IMR-90 (cell line): ENCODE results near the gene SLC35B2. TPM values are rescaled to one million over a fixed set of nuclear protein-coding genes. Genes with fewer than 3 reads are reported as not detected.

Experiments
- ATAC-seq: fragments of 200-7000 bp; cut with Tn5 transposase; 2 replicates; pipeline ENCODE4 v1.9.1; 2020; ENCODE audit warnings: low read depth, mild to moderate bottlenecking, moderate library complexity
- BruUV-seq: library from RNA; stranded (reverse); fragments of 400-500 nt; replicated peaks from 2 replicates; lab custom pipeline; 2021; lab: Mats Ljungman, UMichigan
- CTCF ChIA-PET: fragments of 300-600 bp; formaldehyde crosslinking; extraction: SDS; loops from one replicate; lab custom pipeline; 2021; ENCODE audit warnings: antibody characterized with exemption; lab: Yijun Ruan, JAX
- POLR2A ChIA-PET: fragments of 300-600 bp; sonication (Branson Sonifier 250); formaldehyde crosslinking; loops from one replicate; lab custom pipeline; 2022; ENCODE audit warnings: antibody characterized with exemption; ENCODE audit not compliant: unreplicated experiment; lab: Charles Lee
- DNase-seq: peaks from one replicate; pipeline ENCODE4 v3.0.0; 2013
- H2AFZ ChIP-seq: replicated peaks from 2 replicates; pipeline ENCODE3; 2013; ENCODE audit warnings: low read length, mild to moderate bottlenecking; ENCODE audit not compliant: poor library complexity
- H2AK5ac ChIP-seq: 2 replicates; pipeline ENCODE4 v1.6.1; 2013; ENCODE audit warnings: low read depth, low read length, inconsistent platforms
- H2AK9ac ChIP-seq: replicated peaks from 2 replicates; pipeline ENCODE3; 2013; ENCODE audit warnings: mild to moderate bottlenecking, low read depth, low read length, moderate library complexity; ENCODE audit not compliant: poor library complexity
- H2BK120ac ChIP-seq: 2 replicates; pipeline ENCODE4 v1.6.1; 2013; ENCODE audit warnings: low read depth, low read length, inconsistent platforms
- H2BK15ac ChIP-seq: 3 replicates; pipeline ENCODE4 v1.6.1; 2013; ENCODE audit warnings: low read depth, low read length, inconsistent platforms
- H2BK20ac ChIP-seq: 2 replicates; pipeline ENCODE4 v1.6.1; 2013; ENCODE audit warnings: low read depth, mild to moderate bottlenecking, inconsistent platforms, low read length, moderate library complexity
- H2BK5ac ChIP-seq: 2 replicates; pipeline ENCODE4 v1.6.1; 2013; ENCODE audit warnings: mild to moderate bottlenecking, low read depth, low read length, inconsistent platforms; ENCODE audit not compliant: poor library complexity, severe bottlenecking
- H3K14ac ChIP-seq: replicated peaks from 2 replicates; pipeline ENCODE4 v1.6.1; 2013; ENCODE audit warnings: low read depth, low read length, inconsistent platforms
- H3K18ac ChIP-seq: 2 replicates; pipeline ENCODE4 v1.6.1; 2013; ENCODE audit warnings: low read depth, low read length, control low read depth
- H3K23ac ChIP-seq: 2 replicates; pipeline ENCODE4 v1.6.1; 2013; ENCODE audit warnings: low read depth, low read length, inconsistent platforms
- H3K27ac ChIP-seq: 2 replicates; pipeline ENCODE4 v1.5.1; 2013; ENCODE audit warnings: mild to moderate bottlenecking, control low read depth, low read length; ENCODE audit not compliant: insufficient read depth
- H3K27me3 ChIP-seq: 2 replicates; pipeline ENCODE4 v1.6.1; 2013; ENCODE audit warnings: low read length; ENCODE audit not compliant: control insufficient read depth, insufficient read depth
- H3K36me3 ChIP-seq: 2 replicates; pipeline ENCODE4 v1.6.1; 2013; ENCODE audit warnings: low read length, mixed read lengths; ENCODE audit not compliant: control insufficient read depth, insufficient read depth
- H3K4ac ChIP-seq: 2 replicates; pipeline ENCODE4 v1.6.1; 2013; ENCODE audit warnings: low read depth, low read length, inconsistent platforms
- H3K4me1 ChIP-seq: 2 replicates; pipeline ENCODE4 v1.6.1; 2013; ENCODE audit warnings: low read length, mixed read lengths; ENCODE audit not compliant: control insufficient read depth, insufficient read depth
- H3K4me2 ChIP-seq: 2 replicates; pipeline ENCODE4 v1.6.1; 2013; ENCODE audit warnings: low read depth, mild to moderate bottlenecking, control low read depth, low read length, moderate library complexity
- H3K4me3 ChIP-seq: 2 replicates; pipeline ENCODE4 v1.5.1; 2013; ENCODE audit warnings: low read depth, mild to moderate bottlenecking, control low read depth, low read length, moderate library complexity; ENCODE audit not compliant: insufficient read depth
- H3K56ac ChIP-seq: 2 replicates; pipeline ENCODE4 v1.6.1; 2013; ENCODE audit warnings: low read length, inconsistent platforms; ENCODE audit not compliant: insufficient read depth; ENCODE audit errors: extremely low read depth
- H3K79me1 ChIP-seq, 2 experiments: 2 replicates each; pipeline ENCODE4 v1.6.1; 2013; ENCODE audit warnings: low read length in 2 of 2, inconsistent platforms in 1 of 2, low read depth in 1 of 2
- H3K9ac ChIP-seq: 2 replicates; pipeline ENCODE4 v1.6.1; 2013; ENCODE audit warnings: low read depth, low read length, control low read depth
- H3K9me1 ChIP-seq: 2 replicates; pipeline ENCODE4 v1.6.1; 2013; ENCODE audit warnings: low read length, inconsistent platforms; ENCODE audit not compliant: insufficient read depth
- H3K9me3 ChIP-seq: 2 replicates; pipeline ENCODE4 v1.6.1; 2013; ENCODE audit warnings: low read length; ENCODE audit not compliant: control insufficient read depth, insufficient read depth
- H4K20me1 ChIP-seq: 2 replicates; pipeline ENCODE4 v1.6.1; 2013; ENCODE audit warnings: low read length, inconsistent platforms; ENCODE audit not compliant: insufficient read depth
- H4K5ac ChIP-seq: 2 replicates; pipeline ENCODE4 v1.6.1; 2013; ENCODE audit warnings: mild to moderate bottlenecking, low read depth, low read length, control low read depth
- H4K8ac ChIP-seq, 2 experiments: 2 replicates each; pipeline ENCODE4 v1.6.1; 2013; ENCODE audit warnings: low read depth in 2 of 2, low read length in 2 of 2, control low read depth in 1 of 2, inconsistent platforms in 1 of 2
- H4K91ac ChIP-seq: 2 replicates; pipeline ENCODE4 v1.6.1; 2013; ENCODE audit warnings: low read depth, low read length, inconsistent platforms; ENCODE audit not compliant: insufficient read depth
- CEBPB ChIP-seq: IDR thresholded peaks from 2 replicates; pipeline ENCODE4 v1.6.1; 2012; ENCODE audit warnings: low read depth, low read length, improper control_type of control experiment
- CHD1 ChIP-seq: IDR thresholded peaks from 2 replicates; pipeline ENCODE4 v1.6.1; 2012; ENCODE audit warnings: low read depth, low read length, improper control_type of control experiment
- FOS ChIP-seq: fragments of 150-350 bp; IDR thresholded peaks from 2 replicates; pipeline ENCODE4 v1.6.1; 2016; ENCODE audit warnings: low read depth, low read length
- MAFK ChIP-seq: IDR thresholded peaks from 2 replicates; pipeline ENCODE4 v1.6.1; 2012; ENCODE audit warnings: low read depth, low read length, improper control_type of control experiment
- MAZ ChIP-seq: IDR thresholded peaks from 2 replicates; pipeline ENCODE4 v1.6.1; 2012; ENCODE audit warnings: low read depth, mild to moderate bottlenecking, low read length, improper control_type of control experiment, moderate library complexity, borderline replicate concordance
- MXI1 ChIP-seq: IDR thresholded peaks from 2 replicates; pipeline ENCODE4 v1.6.1; 2012; ENCODE audit warnings: low read depth, mild to moderate bottlenecking, low read length, moderate library complexity, borderline replicate concordance
- NFE2L2 ChIP-seq: fragments of 150-350 bp; IDR thresholded peaks from 2 replicates; pipeline ENCODE4 v1.6.1; 2016; ENCODE audit warnings: low read depth, mild to moderate bottlenecking, low read length
- POLR2A ChIP-seq: IDR thresholded peaks from 2 replicates; pipeline ENCODE4 v1.6.1; 2012; ENCODE audit warnings: mild to moderate bottlenecking, low read depth, low read length
- RCOR1 ChIP-seq: IDR thresholded peaks from 2 replicates; pipeline ENCODE4 v1.6.1; 2012; ENCODE audit warnings: mild to moderate bottlenecking, low read length, improper control_type of control experiment; ENCODE audit not compliant: insufficient replicate concordance
- SMC3 ChIP-seq: fragments of 150-350 bp; IDR thresholded peaks from 2 replicates; pipeline ENCODE4 v1.6.1; 2016; ENCODE audit warnings: low read depth, mild to moderate bottlenecking, antibody characterized with exemption, low read length, moderate library complexity
- WGBS, 2 experiments: methylation state at CpG; one replicate each; pipeline versions ENCODE4 v1.1.5 to v1.1.7; 2013; ENCODE audit warnings: missing lambda C conversion rate in 2 of 2; ENCODE audit not compliant: insufficient read length in 1 of 2; ENCODE audit errors: extremely low coverage in 2 of 2; 5-methylcytosine and 5-hydroxymethylcytosine counted together
- dilution Hi-C: fragments of 300-500 bp; cut with HindIII; formaldehyde crosslinking; loops from one replicate; pipeline ENCODE4 v1.14.3; 2018; ENCODE audit warnings: low sequenced_read_pairs; ENCODE audit not compliant: unreplicated experiment
- in situ Hi-C: fragments of 300-500 bp; cut with MboI; formaldehyde crosslinking; loops from 3 replicates; pipeline ENCODE4 v1.14.3; 2019; ENCODE audit warnings: low sequenced_read_pairs, inconsistent platforms, mixed read lengths
- intact Hi-C: fragments of 100-400 bp; cut with micrococcal nuclease; formaldehyde crosslinking; loops from 2 replicates; pipeline ENCODE4 v1.10.0; 2022
- polyA plus RNA-seq, 3 experiments: library from polyadenylated mRNA; depleted of rRNA; stranded (reverse); fragments of >200 nt; gene quantifications; 2 replicates each; pipeline ENCODE4 v1.2.3, GENCODE V29; 2012; ENCODE audit warnings: low replicate concordance in 1 of 3
- total RNA-seq: library from RNA; depleted of rRNA; stranded (reverse); fragments of >200 nt; gene quantifications from 2 replicates; pipeline ENCODE4 v1.2.3, GENCODE V29; 2012
- TF ChIP-seq, protein P1 (sequence below): fragments of 150-350 bp; IDR thresholded peaks from 2 replicates; pipeline ENCODE4 v1.6.1; 2017; ENCODE audit warnings: mild to moderate bottlenecking, antibody characterized with exemption, low read length, low read depth
- TF ChIP-seq, protein P2 (sequence below): fragments of 150-350 bp; IDR thresholded peaks from 2 replicates; pipeline ENCODE4 v1.6.1; 2016; ENCODE audit warnings: low read depth, mild to moderate bottlenecking, low read length, moderate library complexity, borderline replicate concordance
- TF ChIP-seq, protein P3 (sequence below): conservative IDR thresholded peaks from 2 replicates; pipeline ENCODE4 v1.5.1; 2012; ENCODE audit warnings: mild to moderate bottlenecking, low read depth, low read length, improper control_type of control experiment

SLC35B2 gene
- total and polyA plus RNA-seq, 2 of the 4 experiments (the other 2 are of a cell fraction): 51.4 to 89.9 TPM

DNA sequence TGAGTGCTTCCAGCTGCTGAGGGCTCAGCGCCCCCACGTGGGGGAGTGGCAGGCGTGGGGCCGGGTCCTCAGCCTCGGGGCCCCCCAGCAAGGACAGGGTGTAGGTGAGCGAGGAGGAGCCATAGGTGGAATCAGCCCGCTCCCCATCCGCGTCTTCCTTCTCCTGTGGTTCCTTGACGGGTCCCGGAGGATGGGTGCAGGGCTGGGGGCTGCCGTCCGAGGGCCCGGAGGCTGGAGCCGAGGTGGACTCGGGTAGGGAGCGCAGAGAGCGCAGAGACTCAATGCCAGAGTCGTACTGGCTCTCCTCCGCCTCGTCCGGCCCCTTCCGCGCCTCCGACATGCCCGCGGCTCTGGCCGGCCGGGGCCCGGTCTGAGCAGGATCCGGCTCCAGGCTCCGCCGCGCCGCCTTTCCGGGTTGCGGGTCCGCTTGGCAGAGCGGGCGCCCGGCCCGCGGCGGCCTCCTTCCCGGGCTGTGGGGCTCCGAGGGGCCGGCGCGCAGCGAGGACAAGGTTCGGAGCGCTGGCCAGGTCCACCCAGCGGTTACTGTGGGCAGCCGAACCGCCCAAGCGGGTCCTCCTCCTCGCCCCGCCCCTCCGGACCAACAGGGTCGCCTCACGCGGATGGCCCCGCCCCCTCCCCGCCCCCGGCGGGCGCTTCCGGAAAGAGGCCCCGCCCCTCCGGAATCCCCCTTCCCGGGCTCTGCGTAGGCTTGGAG is 7.8 kb upstream of the SLC35B2 start, which contains the start of gene NFKBIE:
NFKBIE (minus strand) TSS at position 545 of the 715 bp plus-strand sequence; CDS start at position 340, 205 bp downstream.
- Histone ChIP-seq H3K27ac (peak within 1 kb of the TSS; percentile 75), H4K91ac (peak within 1 kb of the TSS; percentile 56; the same call in 1 of the 2 replicates), H3K9ac (peak within 1 kb of the TSS; percentile 82), H3K4me2 (peak within 1 kb of the TSS; percentile 99), H4K20me1 (peaks cover 9% of the 10 kb centered on the region), H2BK120ac (no peak within 1 kb of the TSS), H2BK15ac (no peak within 1 kb of the TSS), H3K56ac (peak within 1 kb of the TSS; percentile 14; the same call in 1 of the 2 replicates), H3K23ac (peak within 1 kb of the TSS; percentile 88), H2AK5ac (peak within 1 kb of the TSS; percentile 84), H3K4ac (peak within 1 kb of the TSS; percentile 50; the same call in 1 of the 2 replicates), H3K27me3 (peaks cover 20% of the 10 kb centered on the region), H3K14ac (peak within 1 kb of the TSS; percentile 96), H3K79me1 (peaks cover 24 to 37% of the 10 kb centered on the region in 2 experiments), H3K9me1 (peaks cover 14% of the 10 kb centered on the region), H3K4me3 (peak within 1 kb of the TSS; percentile 90), H2BK20ac (no peak within 1 kb of the TSS), H4K8ac (peak within 1 kb of the TSS in 1 of 2 experiments; percentile 73; a peak in 1 of 4 replicates), H3K18ac (no peak within 1 kb of the TSS), H3K4me1 (peaks cover 22% of the 10 kb centered on the region), H3K36me3 (peaks cover 3% of the 10 kb centered on the region; the same call in 1 of the 2 replicates), H3K9me3 (no peaks in the 10 kb centered on the region), H2AK9ac (peak within 1 kb of the TSS; percentile 98), H2AFZ (peak within 1 kb of the TSS; percentile 91), H2BK5ac (peak within 1 kb of the TSS; percentile 41), H4K5ac (no peak within 1 kb of the TSS)
- TF ChIP-seq RCOR1: no peak
- no peak for TF ChIP-seq MAFK
- no peak for TF ChIP-seq SMC3
- TF ChIP-seq, protein P1, sequence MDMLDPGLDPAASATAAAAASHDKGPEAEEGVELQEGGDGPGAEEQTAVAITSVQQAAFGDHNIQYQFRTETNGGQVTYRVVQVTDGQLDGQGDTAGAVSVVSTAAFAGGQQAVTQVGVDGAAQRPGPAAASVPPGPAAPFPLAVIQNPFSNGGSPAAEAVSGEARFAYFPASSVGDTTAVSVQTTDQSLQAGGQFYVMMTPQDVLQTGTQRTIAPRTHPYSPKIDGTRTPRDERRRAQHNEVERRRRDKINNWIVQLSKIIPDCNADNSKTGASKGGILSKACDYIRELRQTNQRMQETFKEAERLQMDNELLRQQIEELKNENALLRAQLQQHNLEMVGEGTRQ: peak; percentile 45; the same call in 1 of the 2 replicates
- TF ChIP-seq CEBPB: no peak
- TF ChIP-seq POLR2A: peak; percentile 98
- no peak for TF ChIP-seq NFE2L2
- TF ChIP-seq MAZ: peak; percentile 89; the same call in 1 of the 2 replicates
- TF ChIP-seq FOS: no peak
- TF ChIP-seq, protein P2, sequence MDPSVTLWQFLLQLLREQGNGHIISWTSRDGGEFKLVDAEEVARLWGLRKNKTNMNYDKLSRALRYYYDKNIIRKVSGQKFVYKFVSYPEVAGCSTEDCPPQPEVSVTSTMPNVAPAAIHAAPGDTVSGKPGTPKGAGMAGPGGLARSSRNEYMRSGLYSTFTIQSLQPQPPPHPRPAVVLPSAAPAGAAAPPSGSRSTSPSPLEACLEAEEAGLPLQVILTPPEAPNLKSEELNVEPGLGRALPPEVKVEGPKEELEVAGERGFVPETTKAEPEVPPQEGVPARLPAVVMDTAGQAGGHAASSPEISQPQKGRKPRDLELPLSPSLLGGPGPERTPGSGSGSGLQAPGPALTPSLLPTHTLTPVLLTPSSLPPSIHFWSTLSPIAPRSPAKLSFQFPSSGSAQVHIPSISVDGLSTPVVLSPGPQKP: no peak
- TF ChIP-seq, protein P3, sequence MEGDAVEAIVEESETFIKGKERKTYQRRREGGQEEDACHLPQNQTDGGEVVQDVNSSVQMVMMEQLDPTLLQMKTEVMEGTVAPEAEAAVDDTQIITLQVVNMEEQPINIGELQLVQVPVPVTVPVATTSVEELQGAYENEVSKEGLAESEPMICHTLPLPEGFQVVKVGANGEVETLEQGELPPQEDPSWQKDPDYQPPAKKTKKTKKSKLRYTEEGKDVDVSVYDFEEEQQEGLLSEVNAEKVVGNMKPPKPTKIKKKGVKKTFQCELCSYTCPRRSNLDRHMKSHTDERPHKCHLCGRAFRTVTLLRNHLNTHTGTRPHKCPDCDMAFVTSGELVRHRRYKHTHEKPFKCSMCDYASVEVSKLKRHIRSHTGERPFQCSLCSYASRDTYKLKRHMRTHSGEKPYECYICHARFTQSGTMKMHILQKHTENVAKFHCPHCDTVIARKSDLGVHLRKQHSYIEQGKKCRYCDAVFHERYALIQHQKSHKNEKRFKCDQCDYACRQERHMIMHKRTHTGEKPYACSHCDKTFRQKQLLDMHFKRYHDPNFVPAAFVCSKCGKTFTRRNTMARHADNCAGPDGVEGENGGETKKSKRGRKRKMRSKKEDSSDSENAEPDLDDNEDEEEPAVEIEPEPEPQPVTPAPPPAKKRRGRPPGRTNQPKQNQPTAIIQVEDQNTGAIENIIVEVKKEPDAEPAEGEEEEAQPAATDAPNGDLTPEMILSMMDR: peak; percentile 33
- TF ChIP-seq MXI1: peak; percentile 82; the same call in 1 of the 2 replicates
- 0 out of 2 replicates have a peak, but pooled peaks have one; percentile 39 for TF ChIP-seq CHD1
- intact Hi-C loops (no loop called here), in situ Hi-C loops (no loop called here), dilution Hi-C loops (no loop called here)
- WGBS, 2 experiments: 0% methylated on average over 42 of the region's 72 CpGs; no CpG with 5 or more reads in 1 of the 2 experiments
- ChIA-PET CTCF (interaction anchor here (1.6 kb wide), 1 partner anchor 48 kb away, joined by 4 read pairs; the partner anchor contains the start of gene AARS2), POLR2A (no interaction called here)
- ATAC-seq (peak; percentile 95), DNase-seq (peak; percentile 94)
- BruUV-seq: no TSS peak
